Fibroblast of upper back skin (primary cell): ENCODE results near the gene SLC6A4.
"Not testable (repeated sequence)": the region's sequence is repeated elsewhere in the genome, so short reads cannot be mapped to it uniquely, and the experiment has no call there.

Experiments used
- DNase-seq: peaks from one replicate; pipeline ENCODE4 v3.0.0-alpha.2; 2013

Gene SLC6A4

GRCh38 chr17:30218799-30219198 lies 16.7 kb downstream of the SLC6A4 start:
- no peak for DNase-seq

- no peak for DNase-seq
These were observed 17.7 kb downstream of the SLC6A4 start for GRCh38 chr17:30217746-30218245.

GRCh38 chr17:30217054-30217453 lies 18.4 kb downstream of the SLC6A4 start:
- DNase-seq: no peak

- no peak for DNase-seq
These were observed 22.7 kb downstream of the SLC6A4 start for GRCh38 chr17:30212750-30213149.

- no peak for DNase-seq
These were observed 24.1 kb downstream of the SLC6A4 start for GRCh38 chr17:30211371-30211770.

GRCh38 chr17:30210901-30211300 lies 24.6 kb downstream of the SLC6A4 start:
- no peak for DNase-seq

DNA sequence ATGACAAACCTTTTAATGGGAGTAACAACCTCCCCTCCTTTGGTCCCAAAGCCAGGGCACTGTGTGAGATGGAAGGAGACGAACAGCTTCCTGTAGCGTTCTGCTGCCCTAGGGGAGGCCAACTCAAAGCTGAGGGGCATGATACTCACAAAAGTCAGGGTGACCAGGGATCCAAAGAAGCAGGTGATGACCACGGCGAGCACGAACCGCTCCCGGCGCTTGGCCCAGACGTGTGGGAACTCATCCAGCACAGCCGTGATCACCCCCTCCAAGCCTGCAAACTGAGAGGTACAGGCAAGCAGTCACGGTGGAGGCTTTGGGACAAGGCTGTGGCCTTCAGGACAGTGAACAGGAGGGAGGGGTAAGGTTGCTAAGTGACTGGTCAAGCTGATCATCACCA lies 25.1 kb downstream of the SLC6A4 start:
- DNase-seq: no peak

- DNase-seq: no peak
These were observed 25.6 kb downstream of the SLC6A4 start for GRCh38 chr17:30209930-30210329.

DNA sequence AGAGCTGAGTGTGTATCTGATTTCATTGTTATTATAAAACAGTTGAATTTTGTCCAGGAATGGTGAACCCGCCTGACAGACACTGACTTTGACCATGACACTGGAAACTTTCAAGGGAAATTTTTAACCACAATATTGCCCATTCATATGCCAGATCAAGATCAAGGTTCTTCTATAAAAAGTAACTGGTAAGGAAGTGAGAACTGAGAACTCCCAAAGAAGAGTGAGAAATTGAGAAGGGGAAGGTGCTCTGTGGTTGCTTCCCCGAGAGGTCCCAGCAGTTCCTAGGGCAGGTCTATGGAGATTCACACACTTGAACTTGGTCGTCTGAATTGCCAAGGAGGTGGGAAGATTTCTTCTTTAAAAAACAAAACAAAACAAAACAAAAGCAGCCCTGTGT lies 27.3 kb downstream of the SLC6A4 start:
- no peak for DNase-seq

GRCh38 chr17:30207655-30208054 lies 27.8 kb downstream of the SLC6A4 start:
- no peak for DNase-seq

GRCh38 chr17:30203471-30203981 lies 32.0 kb downstream of the SLC6A4 start:
- no peak for DNase-seq

- DNase-seq: not testable (repeated sequence)
These were observed 34.8 kb downstream of the SLC6A4 start for GRCh38 chr17:30200656-30201055.

- no peak for DNase-seq
These were observed 35.4 kb downstream of the SLC6A4 start for GRCh38 chr17:30200106-30200505.

DNA sequence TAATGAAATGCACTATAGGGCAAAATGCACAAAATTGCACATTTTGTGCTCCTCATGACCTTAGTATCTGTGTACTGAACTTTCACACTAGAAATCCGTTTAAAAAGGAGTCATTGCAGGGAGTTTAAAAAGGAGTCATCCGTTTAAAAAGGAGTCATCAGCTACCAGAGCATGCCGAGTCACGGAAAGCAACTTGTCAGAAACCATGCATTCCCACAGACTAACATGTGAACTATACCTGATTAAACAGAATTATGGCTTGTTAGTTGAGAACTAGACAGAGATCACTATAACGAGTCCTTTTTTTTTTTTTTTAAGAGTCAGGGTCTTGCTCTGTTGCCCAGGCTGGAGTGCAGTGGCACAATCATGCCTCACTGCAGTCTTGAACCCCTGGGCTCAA lies 35.9 kb downstream of the SLC6A4 start:
- no peak for DNase-seq

GRCh38 chr17:30197416-30197815 lies 38.1 kb downstream of the SLC6A4 start:
- no peak for DNase-seq

- DNase-seq: no peak
These were observed 39.0 kb downstream of the SLC6A4 start for GRCh38 chr17:30196504-30196903.

DNA sequence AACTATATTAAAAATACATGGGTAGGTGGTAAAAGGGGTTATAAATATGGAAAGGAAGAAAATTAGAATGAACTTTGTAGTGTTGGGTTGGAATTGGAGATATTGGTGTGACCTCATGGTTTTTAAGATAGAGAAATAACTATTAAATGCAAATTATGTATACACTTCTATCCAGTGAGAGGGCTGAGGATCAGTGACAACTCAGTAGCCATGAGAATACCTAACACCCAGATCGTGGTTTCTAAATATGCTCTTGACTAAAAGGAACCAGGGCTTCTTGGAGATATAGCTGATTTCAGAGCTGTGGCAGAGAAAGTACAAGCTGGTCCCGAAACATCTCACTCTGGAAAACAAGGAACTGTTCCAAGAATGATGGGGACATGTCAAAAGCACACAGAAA lies 44.4 kb downstream of the SLC6A4 start:
- DNase-seq: no peak

DNA sequence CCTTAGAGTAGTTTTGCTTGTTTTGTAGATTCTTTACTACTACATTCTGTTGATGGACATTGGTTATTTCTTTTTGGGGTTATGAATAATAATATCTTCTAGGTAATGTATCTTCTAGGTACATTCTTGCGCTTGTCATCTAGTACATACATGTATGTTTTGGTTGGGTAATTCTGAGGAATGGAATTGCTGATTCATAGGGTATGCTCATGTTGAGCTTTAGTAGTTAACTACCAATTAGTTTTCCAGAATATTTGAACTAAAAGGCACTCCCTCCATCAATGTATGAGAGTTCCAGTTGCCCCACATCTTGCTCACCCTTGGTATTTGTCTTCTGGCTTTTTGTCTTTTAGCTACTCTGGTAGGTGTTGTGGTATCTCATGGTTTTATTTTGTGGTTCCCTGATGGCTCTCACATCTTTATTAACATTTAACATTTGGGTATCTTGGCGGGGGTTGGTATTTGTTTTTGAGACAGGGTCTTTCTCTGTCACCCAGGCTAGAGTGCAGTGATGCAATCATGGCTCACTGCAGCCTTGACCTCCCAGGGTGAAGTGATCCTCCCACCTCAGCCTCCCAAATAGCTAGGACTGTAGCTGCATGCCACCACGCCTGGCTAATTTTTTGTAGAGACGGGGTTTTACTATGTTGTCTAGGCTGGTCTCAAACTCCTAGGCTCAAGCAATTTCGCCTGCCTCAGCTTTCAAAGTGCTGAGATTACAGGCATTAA lies 47.1 kb downstream of the SLC6A4 start:
- DNase-seq: no peak

DNA sequence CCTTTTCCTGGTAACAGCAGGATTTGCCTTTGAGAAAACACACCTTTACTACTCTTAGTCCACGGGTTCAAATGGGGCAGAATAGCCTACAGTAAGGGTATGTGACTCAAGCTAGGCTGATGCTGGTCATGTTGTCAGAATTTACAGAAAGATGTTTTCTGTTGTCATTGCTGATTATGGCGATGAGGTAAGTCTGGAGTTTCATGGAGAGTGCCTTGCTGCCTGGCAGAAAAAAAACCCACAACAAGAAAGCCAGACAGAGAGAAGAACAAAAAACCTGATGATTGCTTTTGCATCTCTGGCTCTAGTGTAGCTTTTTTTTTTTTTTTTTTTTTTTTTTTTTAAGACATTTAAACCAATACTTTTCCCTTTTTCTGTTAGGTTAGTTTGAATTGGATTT lies 47.9 kb downstream of the SLC6A4 start:
- DNase-seq: no peak

DNA sequence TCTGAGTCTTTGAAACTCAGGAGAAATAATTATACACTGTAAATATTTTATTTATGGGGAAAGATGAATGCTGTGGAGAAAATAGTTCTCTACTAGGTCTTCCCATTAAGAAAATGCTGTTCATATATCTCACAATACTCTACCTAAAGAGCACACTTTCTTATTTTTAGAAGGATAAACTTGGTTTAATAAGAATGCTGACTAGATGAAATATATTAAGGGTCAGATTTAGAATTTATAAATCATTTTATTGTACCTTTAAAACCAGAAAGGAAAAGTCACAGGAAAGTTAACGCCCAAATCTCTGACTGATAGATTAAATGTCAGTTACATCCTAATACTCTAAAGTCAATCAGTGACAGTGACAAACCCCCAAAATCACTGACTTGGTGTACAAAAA lies 48.7 kb downstream of the SLC6A4 start:
- no peak for DNase-seq

DNA sequence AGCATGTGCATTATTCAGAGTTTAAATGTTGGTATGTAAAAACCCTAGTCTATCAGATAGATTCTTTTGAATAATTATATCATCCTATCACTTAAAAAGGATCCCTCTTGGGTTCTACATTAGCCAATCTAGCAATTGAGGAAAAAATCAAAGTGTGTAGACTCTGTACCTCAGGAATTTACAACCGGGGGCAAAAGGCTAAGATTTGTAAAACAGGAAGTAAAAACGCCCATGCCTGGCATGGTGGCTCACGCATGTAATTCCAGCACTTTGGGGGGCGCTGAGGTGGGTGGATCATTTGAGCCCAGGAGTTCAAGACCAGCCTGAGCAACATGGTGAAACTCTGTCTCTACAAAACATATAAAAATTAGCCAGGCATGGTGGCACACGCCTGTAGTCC lies 58.6 kb downstream of the SLC6A4 start:
- no peak for DNase-seq

- DNase-seq: no peak
These were observed 60.9 kb downstream of the SLC6A4 start for GRCh38 chr17:30174556-30174955.

DNA sequence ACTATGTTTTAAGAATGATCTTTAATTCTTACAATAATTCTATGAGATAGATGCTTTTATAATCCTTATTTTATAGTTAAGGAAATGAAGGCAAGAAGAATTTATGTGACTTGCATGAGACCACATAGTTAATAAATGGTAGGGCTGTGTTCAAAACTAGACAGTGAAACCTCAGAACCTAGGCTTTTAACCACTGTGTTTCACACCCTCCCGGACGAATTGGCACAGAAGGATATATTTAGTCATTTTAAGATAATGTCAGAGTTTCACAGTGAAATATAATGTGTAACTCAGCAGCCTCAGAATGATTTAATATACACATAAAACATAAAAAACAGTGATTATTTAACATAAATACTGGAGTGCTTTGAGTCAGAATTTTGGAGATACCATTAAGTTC lies 61.8 kb downstream of the SLC6A4 start:
- DNase-seq: no peak

DNA sequence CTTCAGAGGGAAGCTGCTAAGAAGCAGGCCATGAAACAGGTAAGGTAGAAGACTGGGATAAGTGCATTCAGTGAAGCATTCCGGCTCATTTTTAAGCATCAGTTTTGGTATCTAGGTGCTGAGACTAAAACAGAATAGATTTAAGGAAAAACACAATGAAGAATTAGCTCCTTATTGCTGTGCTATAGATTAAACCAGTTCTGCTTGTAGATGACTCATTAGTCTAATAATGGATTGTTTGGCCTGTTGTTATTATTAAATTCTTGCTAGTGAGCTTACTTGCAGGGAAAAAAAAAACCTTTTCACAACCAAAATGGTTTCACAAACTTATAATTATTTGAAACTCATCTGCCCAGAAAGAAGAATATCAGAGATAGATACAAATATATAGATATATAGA lies 62.9 kb downstream of the SLC6A4 start:
- no peak for DNase-seq

DNA sequence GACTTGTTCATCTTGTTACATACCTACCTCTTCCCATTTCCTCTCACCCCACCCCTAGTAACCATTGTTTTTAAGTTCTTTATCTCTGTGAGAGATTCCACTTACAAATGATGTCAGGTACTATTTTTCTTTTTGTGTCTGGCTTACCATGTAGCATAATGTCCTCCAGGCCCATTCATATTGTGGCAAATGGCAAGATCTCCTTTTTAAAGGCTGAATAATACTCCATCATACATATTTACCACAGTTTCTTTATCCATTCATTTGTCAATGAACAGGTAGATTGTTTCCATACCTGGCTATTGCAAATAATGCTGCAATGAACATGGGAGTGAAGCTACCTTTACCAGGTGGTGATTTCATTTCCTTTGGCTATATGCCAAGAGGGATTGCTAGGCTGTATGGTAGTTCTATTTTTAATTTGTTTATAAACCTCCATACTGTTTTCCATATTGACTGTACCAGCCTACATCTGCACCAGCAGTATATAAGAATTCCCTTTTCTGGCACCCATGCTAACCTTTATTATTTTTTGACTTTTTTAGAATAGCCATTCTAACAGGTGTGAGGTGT lies 65.0 kb downstream of the SLC6A4 start:
- DNase-seq: no peak
